HUES64 (cell line): ENCODE results near the gene CSTA.

ENCODE experiments used
- H3K27ac ChIP-seq: 2 replicates; pipeline ENCODE4 v1.7.0; 2013; ENCODE audit warnings: low read depth, low read length, inconsistent platforms
- H3K27me3 ChIP-seq: 2 replicates; pipeline ENCODE4 v1.6.1; 2013; ENCODE audit warnings: mild to moderate bottlenecking, low read length; ENCODE audit not compliant: insufficient read depth
- H3K36me3 ChIP-seq: 2 replicates; pipeline ENCODE4 v1.6.1; 2013; ENCODE audit warnings: mild to moderate bottlenecking, low read length; ENCODE audit not compliant: insufficient read depth
- H3K4me1 ChIP-seq: 2 replicates; pipeline ENCODE4 v1.6.1; 2013; ENCODE audit warnings: mild to moderate bottlenecking, low read length, moderate library complexity; ENCODE audit not compliant: insufficient read depth
- H3K4me3 ChIP-seq: 2 replicates; pipeline ENCODE4 v1.5.1; 2013; ENCODE audit warnings: mild to moderate bottlenecking, low read length, moderate library complexity
- H3K9ac ChIP-seq: 2 replicates; pipeline ENCODE4 v1.6.1; 2013; ENCODE audit warnings: mild to moderate bottlenecking, low read depth, low read length
- H3K9me3 ChIP-seq: 2 replicates; pipeline ENCODE4 v1.6.1; 2013; ENCODE audit warnings: low read depth, low read length; ENCODE audit not compliant: insufficient read depth
- WGBS: fragments of 150-250, 120-280 bp; methylation state at CpG from one replicate; pipeline ENCODE4 v1.1.7; 2013; ENCODE audit warnings: missing lambda C conversion rate; 5-methylcytosine and 5-hydroxymethylcytosine counted together

Gene CSTA

DNA sequence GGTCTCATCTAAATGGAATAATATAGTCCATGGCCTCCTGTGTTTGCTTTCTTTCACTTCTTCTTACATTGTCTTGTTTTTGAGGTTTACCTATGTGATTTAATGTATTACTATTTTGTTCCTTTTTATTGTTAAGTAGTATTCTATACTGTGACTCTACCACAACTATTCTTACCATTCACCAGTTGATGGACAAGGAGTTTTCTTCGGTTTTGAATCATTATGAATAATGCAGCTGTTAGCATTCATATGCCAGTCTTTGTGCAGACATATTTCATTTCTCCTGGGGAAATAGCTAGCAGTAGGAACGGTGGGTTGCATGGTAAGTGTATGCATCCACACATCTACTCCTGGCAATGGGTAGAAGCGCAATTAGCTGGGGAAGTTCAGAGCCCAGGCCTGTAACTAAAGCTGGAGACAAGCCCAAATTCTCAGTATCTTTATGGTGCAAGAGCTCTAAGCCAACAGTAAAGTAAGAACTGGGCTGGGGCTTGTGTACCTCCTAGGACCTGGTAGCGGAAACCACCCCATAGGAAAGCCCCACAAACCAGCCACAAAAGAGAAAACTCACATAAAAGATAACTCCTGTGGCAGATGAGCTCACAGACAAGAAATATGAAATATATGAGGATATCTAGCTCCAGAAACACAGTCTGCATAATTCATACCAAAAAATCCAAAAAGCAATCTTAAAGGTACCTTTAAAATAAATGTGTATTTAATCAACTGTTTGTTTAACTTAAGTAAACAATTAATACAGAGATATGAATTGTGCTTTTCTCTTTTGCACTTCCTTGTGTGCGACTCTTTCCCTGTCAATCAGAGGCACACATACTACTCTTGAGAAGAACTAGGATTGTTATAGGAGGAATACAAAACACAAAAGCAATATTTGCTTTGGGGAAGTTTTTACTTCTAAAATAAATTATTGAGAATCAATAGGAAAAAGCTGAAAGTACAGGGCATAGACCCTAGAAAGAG, 2.7 kb upstream of the CSTA start:
- no peaks in the 10 kb centered on the region for H3K27me3 ChIP-seq
- no peak overlapping the region for H3K9ac ChIP-seq
- no peak overlapping the region for H3K4me3 ChIP-seq
- H3K27ac ChIP-seq = no peak overlapping the region
- H3K36me3 ChIP-seq = no peaks in the 10 kb centered on the region
- no peaks in the 10 kb centered on the region for H3K4me1 ChIP-seq
- H3K9me3 ChIP-seq = peaks cover 11% of the 10 kb centered on the region; the same call in 1 of the 2 replicates
- 95% methylated on average over 4 of the region's 5 CpGs for WGBS

DNA sequence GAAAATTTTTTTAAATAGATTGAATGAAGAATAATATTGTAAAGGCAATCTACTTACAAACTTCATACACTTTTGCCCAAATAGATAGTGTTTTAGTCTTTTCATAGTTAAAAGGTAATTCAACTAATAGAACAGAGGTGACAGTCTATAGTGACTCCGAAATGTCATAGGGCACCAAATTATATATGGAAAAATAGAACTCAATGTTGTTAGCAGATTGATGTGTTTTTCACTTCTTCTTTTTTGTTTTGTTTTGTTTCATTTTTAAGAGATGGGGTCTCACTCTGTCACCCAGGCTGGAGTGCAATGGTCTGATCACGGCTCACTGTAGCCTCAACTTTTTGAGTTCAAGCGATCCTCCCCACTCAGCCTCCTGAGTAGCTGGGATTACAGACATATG, 721 bp downstream of the CSTA start:
- Histone ChIP-seq H3K27me3 (no peaks in the 10 kb centered on the region), H3K4me3 (no peak overlapping the region), H3K4me1 (no peaks in the 10 kb centered on the region), H3K9me3 (no peaks in the 10 kb centered on the region), H3K9ac (no peak overlapping the region), H3K27ac (no peak overlapping the region), H3K36me3 (no peaks in the 10 kb centered on the region)
- 94% methylated on average over 3 of the region's 3 CpGs for WGBS

DNA sequence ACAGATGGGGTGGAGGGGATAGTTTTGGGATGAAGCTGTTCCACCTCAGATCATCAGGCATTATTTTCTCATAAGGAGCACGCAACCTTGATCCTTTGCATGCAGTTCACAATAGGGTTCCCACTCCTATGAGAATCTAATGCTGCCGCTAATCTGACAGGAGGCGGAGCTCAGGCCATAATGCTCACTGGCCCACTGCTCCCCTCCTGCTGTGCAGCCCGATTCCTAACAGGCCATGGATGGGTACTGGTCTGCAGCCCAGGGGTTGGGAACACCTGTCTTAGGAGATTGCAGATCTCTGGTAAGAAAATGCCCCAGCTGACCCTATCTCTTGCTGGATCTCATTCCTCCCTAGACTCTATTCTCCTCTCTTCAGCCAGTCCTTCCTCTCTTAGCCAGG, 6.8 kb downstream of the CSTA start:
- Histone ChIP-seq H3K9me3 (no peaks in the 10 kb centered on the region), H3K4me3 (no peak overlapping the region), H3K9ac (no peak overlapping the region), H3K4me1 (no peaks in the 10 kb centered on the region), H3K27me3 (no peaks in the 10 kb centered on the region), H3K27ac (no peak overlapping the region), H3K36me3 (no peaks in the 10 kb centered on the region)
- WGBS = 68% methylated on average over 4 of the region's 4 CpGs

DNA sequence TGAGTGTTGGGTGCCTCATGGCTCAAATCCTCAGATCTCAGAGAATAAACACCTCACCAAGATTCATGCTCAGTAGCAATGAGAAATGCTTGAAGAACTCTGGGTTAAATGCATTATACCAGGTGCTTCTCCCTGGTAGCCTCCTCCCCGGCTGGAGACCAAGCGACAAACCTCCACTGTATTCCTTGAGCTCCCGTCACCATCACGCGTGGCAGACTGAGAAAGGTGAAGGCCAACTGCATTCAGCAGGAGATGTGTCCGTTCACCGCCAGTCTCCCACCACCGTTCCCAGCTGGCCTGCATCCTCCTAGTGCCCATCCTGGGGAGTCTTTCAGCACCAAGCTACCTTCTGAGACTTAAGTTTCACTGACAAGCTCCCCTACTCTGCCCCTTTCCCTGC, 7.5 kb downstream of the CSTA start:
- H3K36me3 ChIP-seq = no peaks in the 10 kb centered on the region
- no peaks in the 10 kb centered on the region for H3K4me1 ChIP-seq
- WGBS = 94% methylated on average over 8 of the region's 8 CpGs
- H3K9ac ChIP-seq = no peak overlapping the region
- no peak overlapping the region for H3K4me3 ChIP-seq
- H3K9me3 ChIP-seq = no peaks in the 10 kb centered on the region
- H3K27ac ChIP-seq = no peak overlapping the region
- no peaks in the 10 kb centered on the region for H3K27me3 ChIP-seq

DNA sequence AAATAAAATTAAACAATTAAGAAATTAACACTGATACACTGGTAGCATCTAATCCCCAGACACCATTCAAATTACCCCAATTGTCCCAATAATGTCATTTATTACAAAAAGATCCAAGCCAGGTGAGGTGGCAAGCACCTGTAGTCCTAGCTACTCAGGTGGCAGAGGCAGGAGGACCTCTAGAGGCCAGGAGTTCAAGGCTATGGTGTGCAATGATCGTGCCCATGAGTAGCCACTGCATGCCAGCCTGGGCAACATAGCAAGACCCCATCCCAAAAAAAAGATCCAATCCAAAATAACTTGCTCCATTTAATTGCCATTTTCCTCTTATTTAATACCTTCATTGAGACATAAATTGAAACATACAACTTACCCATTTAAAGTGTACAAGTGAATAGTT, 17.8 kb downstream of the CSTA start:
- H3K4me3 ChIP-seq = no peak overlapping the region
- H3K27me3 ChIP-seq = no peaks in the 10 kb centered on the region
- H3K36me3 ChIP-seq = no peaks in the 10 kb centered on the region
- H3K4me1 ChIP-seq = no peaks in the 10 kb centered on the region
- WGBS = 93% methylated on average over 1 of the region's 1 CpG
- peaks cover 3% of the 10 kb centered on the region; the same call in 1 of the 2 replicates for H3K9me3 ChIP-seq
- no peak overlapping the region for H3K27ac ChIP-seq
- H3K9ac ChIP-seq = no peak overlapping the region

DNA sequence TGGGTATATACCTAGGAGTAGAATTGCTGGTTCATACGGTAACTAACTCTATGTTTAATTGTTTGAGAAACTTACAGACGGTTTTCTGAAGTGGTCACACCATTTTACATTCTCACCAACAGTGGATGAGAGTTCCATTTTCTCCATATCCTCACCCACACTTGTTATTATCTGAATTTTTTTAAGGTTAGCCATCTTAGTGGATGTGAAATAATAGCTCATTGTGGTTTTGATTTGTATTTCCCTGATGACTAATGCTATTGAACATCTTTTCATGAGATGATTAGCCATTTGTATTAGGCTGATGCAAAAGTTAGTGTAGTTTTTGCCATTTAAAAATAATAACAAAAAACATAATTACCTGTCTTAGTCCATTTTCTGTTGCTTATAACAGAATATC, 18.6 kb downstream of the CSTA start:
- no peak overlapping the region for H3K4me3 ChIP-seq
- no peaks in the 10 kb centered on the region for H3K27me3 ChIP-seq
- WGBS = 93% methylated on average over 2 of the region's 2 CpGs

DNA sequence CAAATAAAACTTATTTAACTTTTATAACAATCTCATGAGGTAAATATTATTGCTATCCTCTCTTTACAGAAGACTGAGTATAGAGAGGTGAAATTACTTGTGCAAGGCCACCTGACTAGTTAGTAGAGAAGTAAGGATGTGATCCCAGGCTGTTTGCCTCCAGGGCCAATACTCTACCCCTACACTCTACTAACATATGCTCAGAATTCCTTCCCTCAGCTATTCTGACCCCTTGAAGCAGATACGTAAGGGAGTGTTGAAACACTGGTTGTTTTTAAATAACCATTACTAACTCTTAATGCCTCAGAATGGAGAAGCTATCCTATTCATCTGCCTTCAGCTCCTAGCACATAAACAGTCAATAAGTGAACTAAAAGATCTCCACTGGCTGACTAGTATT, 24.1 kb downstream of the CSTA start:
- 100% methylated on average over 1 of the region's 1 CpG for WGBS
- H3K9me3 ChIP-seq = no peaks in the 10 kb centered on the region

More for the DNA sequence above, 18.6 kb downstream of the CSTA start:
- no peaks in the 10 kb centered on the region for H3K4me1 ChIP-seq
- H3K36me3 ChIP-seq = no peaks in the 10 kb centered on the region
- no peak overlapping the region for H3K27ac ChIP-seq
- H3K9ac ChIP-seq = no peak overlapping the region
- H3K9me3 ChIP-seq = peaks cover 3% of the 10 kb centered on the region; the same call in 1 of the 2 replicates

DNA sequence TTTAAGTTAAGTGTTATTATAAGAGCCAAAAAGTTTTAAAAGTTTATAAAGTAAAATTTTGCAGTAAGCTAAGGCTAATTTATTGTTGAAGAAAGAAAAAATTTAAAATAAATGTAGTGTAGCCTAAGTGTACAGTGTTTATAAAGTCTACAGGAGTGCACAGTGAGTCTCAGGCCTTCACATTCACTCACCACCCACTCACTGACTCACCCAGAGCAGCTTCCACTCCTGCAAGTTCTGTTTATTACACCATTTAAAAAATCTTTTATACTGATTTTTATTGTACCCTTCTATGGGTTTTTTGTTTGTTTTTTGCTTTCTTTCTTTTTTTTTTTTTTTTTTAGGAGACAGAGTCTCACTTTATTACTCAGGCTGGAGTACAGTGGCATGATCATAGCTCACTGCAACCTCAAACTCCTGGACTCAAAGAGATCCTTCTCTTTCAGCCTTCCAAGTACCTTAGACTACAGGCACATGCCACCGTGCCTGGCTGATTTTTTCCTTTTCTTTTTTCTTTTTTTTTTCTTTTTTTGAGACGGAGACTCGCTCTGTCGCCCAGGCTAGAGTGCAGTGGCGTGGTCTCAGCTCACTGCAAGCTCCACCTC, 25.9 kb downstream of the CSTA start:
- H3K9me3 ChIP-seq = no peaks in the 10 kb centered on the region
- H3K9ac ChIP-seq = no peak overlapping the region
- H3K4me1 ChIP-seq = no peaks in the 10 kb centered on the region
- no peaks in the 10 kb centered on the region for H3K36me3 ChIP-seq
- H3K27ac ChIP-seq = no peak overlapping the region
- no peak overlapping the region for H3K4me3 ChIP-seq
- H3K27me3 ChIP-seq = no peaks in the 10 kb centered on the region
- 91% methylated on average over 5 of the region's 5 CpGs for WGBS

More for the DNA sequence above, 24.1 kb downstream of the CSTA start:
- H3K27me3 ChIP-seq = no peaks in the 10 kb centered on the region
- H3K4me3 ChIP-seq = no peak overlapping the region
- no peak overlapping the region for H3K27ac ChIP-seq
- no peaks in the 10 kb centered on the region for H3K36me3 ChIP-seq
- no peaks in the 10 kb centered on the region for H3K4me1 ChIP-seq
- H3K9ac ChIP-seq = no peak overlapping the region

DNA sequence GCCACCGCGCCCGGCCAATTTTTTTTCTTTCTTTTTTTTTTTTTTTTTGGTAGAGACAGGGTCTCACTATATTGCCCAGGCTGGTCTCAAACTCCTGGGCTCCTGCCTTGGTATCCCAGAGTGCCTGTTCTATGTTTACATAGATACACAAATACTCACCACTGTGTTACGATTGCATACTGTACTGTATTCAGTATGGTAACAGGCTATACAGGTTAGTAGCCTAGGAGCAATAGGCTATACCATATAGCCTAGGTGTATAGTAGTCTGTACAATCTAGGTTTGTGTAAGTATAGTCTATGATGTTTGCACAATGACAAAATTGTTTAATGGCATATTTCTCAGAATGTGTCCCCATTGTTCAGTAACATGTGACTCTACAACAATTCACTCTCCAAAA, 26.6 kb downstream of the CSTA start:
- no peaks in the 10 kb centered on the region for H3K4me1 ChIP-seq

DNA sequence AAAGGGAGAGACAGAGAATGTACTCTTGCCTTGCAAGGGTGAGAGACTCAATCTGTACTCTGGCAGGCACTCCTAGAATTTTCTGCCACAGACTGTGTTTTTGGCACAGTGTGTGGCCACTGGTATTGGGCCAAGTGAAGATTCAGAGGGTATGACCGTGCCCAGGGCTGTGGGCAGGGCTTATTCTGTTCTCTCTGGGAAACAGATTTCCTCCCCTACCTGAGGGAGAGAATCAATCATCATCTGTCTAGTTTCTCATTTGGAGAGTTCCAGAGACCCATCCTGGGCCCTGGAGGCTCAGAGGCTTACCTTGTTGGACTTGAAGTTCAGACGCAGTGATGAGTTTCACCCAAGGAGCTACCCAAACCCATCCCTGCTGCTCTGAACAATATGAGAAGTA, 28.2 kb downstream of the CSTA start:
- no peaks in the 10 kb centered on the region for H3K27me3 ChIP-seq
- no peaks in the 10 kb centered on the region for H3K9me3 ChIP-seq
- no peak overlapping the region for H3K27ac ChIP-seq
- WGBS = 94% methylated on average over 2 of the region's 2 CpGs
- no peak overlapping the region for H3K9ac ChIP-seq
- peaks cover 6% of the 10 kb centered on the region; the same call in 1 of the 2 replicates for H3K36me3 ChIP-seq
- no peak overlapping the region for H3K4me3 ChIP-seq
- H3K4me1 ChIP-seq = no peaks in the 10 kb centered on the region

More for the DNA sequence above, 26.6 kb downstream of the CSTA start:
- Histone ChIP-seq H3K27me3 (no peaks in the 10 kb centered on the region), H3K9ac (no peak overlapping the region), H3K9me3 (no peaks in the 10 kb centered on the region), H3K4me3 (no peak overlapping the region), H3K36me3 (no peaks in the 10 kb centered on the region), H3K27ac (no peak overlapping the region)
- WGBS = 100% methylated on average over 1 of the region's 4 CpGs

DNA sequence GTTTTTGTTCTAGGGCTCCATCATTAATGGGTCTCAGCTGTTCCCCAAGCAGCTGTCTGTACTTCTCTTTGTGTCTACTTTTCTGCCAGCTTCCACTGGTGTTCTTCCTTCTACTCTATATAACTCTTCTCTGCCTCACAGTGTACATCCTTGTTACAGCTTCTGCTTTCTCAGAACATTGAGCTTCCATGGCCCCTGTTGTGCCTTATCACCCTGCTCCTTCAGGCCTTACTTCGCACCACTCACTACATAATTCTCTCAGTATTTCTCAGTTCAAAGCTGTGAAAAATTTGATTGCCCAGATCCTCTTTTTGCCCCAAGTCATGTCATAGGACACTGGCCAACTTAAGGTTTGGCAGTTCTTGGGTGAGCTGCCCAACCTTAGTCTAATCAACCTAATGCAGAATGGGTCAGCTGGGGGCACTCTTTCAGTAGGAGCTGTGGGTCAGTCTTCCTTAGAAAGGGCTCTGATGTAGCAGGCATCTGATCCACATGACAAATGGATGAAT, 28.9 kb downstream of the CSTA start:
- Histone ChIP-seq H3K27me3 (no peaks in the 10 kb centered on the region), H3K4me3 (no peak overlapping the region), H3K4me1 (no peaks in the 10 kb centered on the region), H3K9me3 (no peaks in the 10 kb centered on the region), H3K36me3 (peaks cover 14% of the 10 kb centered on the region), H3K27ac (no peak overlapping the region), H3K9ac (no peak overlapping the region)
- 95% methylated on average over 1 of the region's 1 CpG for WGBS
